Esophagus squamous epithelium (tissue), 5 donors: ENCODE data around the gene PGS1. TPM values are rescaled to one million over a fixed set of nuclear protein-coding genes. Genes with fewer than 3 reads are reported as not detected.
"Not testable (repeated sequence)": the region's sequence is repeated elsewhere in the genome, so short reads cannot be mapped to it uniquely, and the experiment has no call there.

ENCODE experiments used
- DNase-seq: peaks from one replicate; lab custom pipeline; 2025; lab: John Stamatoyannopoulos, UW
- H3K27ac ChIP-seq, 4 donors: fragments of 200-600 bp; sonication (generic); one replicate each; pipeline ENCODE4 v1.5.1; 2016 to 2019; ENCODE audit warnings: mild to moderate bottlenecking in 1 of 4
- H3K27me3 ChIP-seq, 4 donors: fragments of 200-600 bp; sonication (generic); 1 replicate in 3 of 4; 2 replicates in 1 of 4; pipeline versions ENCODE4 v1.5.1 to v1.6.0; 2017 to 2021; ENCODE audit warnings: antibody characterized with exemption in 1 of 4
- H3K36me3 ChIP-seq, 3 donors: fragments of 200-600 bp; sonication (generic); one replicate each; pipeline ENCODE4 v1.5.1; 2016 to 2019
- H3K4me1 ChIP-seq, 3 donors: fragments of 200-600 bp; sonication (generic); one replicate each; pipeline ENCODE4 v1.5.1; 2017 to 2019
- H3K4me3 ChIP-seq, 4 donors: fragments of 200-600 bp; sonication (generic); 1 replicate in 3 of 4; 2 replicates in 1 of 4; pipeline ENCODE4 v1.5.1; 2016 to 2019; ENCODE audit warnings: mild to moderate bottlenecking in 2 of 4, moderate library complexity in 1 of 4
- H3K9me3 ChIP-seq, 3 donors: fragments of 200-600 bp; sonication (generic); one replicate each; pipeline ENCODE4 v1.5.1; 2016 to 2019
- POLR2A ChIP-seq, 4 donors: fragments of 450-650 bp; IDR thresholded peaks; one replicate each; pipeline ENCODE4 v1.6.1; 2017; ENCODE audit warnings: antibody characterized with exemption in 4 of 4, mild to moderate bottlenecking in 4 of 4, moderate library complexity in 3 of 4
- WGBS, 2 donors: methylation state at CpG; one replicate each; pipeline ENCODE4 v1.1.5; 2018; 5-methylcytosine and 5-hydroxymethylcytosine counted together
- intact Hi-C: fragments of 100-400 bp; cut with DNase I; formaldehyde crosslinking; loops from one replicate; pipeline ENCODE4 v1.15.0; 2022
- total RNA-seq, 4 donors: library from RNA; depleted of rRNA; stranded (reverse); fragments of >200 nt; gene quantifications; one replicate each; pipeline ENCODE4 v1.1.0, GENCODE V29; 2016
- TF ChIP-seq, protein P1 (sequence below), 6 experiments: fragments of 450-650 bp in 4 of 6; fragments of 200-600 bp in 2 of 6; sonication (generic) in 2 of 6; IDR thresholded peaks; one replicate each; pipeline ENCODE4 v1.5.1; 2016 to 2019; ENCODE audit warnings: antibody characterized with exemption in 6 of 6, mild to moderate bottlenecking in 4 of 6, moderate library complexity in 4 of 6
- donor health status: DM: yes; HTN: yes; CAD: no.

PGS1 gene
- total RNA-seq, 4 donors from 2014 or later = 18.6 to 32.4 (median 23.0) TPM

- 78 to 81% methylated on average over 15 of the region's 34 CpGs for WGBS, 2 donors
- Histone ChIP-seq H3K9me3 (no peaks in the 10 kb centered on the region), H3K36me3 (no peaks in the 10 kb centered on the region), H3K4me1 (no peaks in the 10 kb centered on the region), H3K4me3 (no peak overlapping the region), H3K27ac (no peak overlapping the region), H3K27me3 (no peaks in the 10 kb centered on the region)
- intact Hi-C loops = no loop called here
- DNase-seq = no peak
- no peak for TF ChIP-seq POLR2A (IDR thresholded peaks at IDR 0.05)
- TF ChIP-seq, protein P1, sequence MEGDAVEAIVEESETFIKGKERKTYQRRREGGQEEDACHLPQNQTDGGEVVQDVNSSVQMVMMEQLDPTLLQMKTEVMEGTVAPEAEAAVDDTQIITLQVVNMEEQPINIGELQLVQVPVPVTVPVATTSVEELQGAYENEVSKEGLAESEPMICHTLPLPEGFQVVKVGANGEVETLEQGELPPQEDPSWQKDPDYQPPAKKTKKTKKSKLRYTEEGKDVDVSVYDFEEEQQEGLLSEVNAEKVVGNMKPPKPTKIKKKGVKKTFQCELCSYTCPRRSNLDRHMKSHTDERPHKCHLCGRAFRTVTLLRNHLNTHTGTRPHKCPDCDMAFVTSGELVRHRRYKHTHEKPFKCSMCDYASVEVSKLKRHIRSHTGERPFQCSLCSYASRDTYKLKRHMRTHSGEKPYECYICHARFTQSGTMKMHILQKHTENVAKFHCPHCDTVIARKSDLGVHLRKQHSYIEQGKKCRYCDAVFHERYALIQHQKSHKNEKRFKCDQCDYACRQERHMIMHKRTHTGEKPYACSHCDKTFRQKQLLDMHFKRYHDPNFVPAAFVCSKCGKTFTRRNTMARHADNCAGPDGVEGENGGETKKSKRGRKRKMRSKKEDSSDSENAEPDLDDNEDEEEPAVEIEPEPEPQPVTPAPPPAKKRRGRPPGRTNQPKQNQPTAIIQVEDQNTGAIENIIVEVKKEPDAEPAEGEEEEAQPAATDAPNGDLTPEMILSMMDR (IDR thresholded peaks at IDR 0.05) = no peak
Observed at GRCh38 chr17:78460951-78461798, 82.7 kb downstream of the PGS1 start.

- WGBS, 2 donors = 68 to 77% methylated on average over 4 to 6 of the region's 6 CpGs
- no peaks in the 10 kb centered on the region for H3K9me3 ChIP-seq
- no peak overlapping the region for H3K4me3 ChIP-seq
- H3K4me1 ChIP-seq = no peaks in the 10 kb centered on the region
- H3K27me3 ChIP-seq = no peaks in the 10 kb centered on the region
- no peaks in the 10 kb centered on the region for H3K36me3 ChIP-seq
- no peak for DNase-seq
- intact Hi-C loops = no loop called here
- H3K27ac ChIP-seq = no peak overlapping the region
- TF ChIP-seq, protein P1 (IDR thresholded peaks at IDR 0.05) = no peak
- no peak for TF ChIP-seq POLR2A (IDR thresholded peaks at IDR 0.05)
Observed at GRCh38 chr17:78461799-78462053, 83.3 kb downstream of the PGS1 start.

- no peaks in the 10 kb centered on the region for H3K4me1 ChIP-seq
- H3K4me3 ChIP-seq = no peak overlapping the region
- H3K27ac ChIP-seq = no peak overlapping the region
- H3K36me3 ChIP-seq = no peaks in the 10 kb centered on the region
- H3K27me3 ChIP-seq = no peaks in the 10 kb centered on the region
- intact Hi-C loops = no loop called here
- WGBS, 2 donors = 61 to 79% methylated on average over 2 to 4 of the region's 8 CpGs
- H3K9me3 ChIP-seq = no peaks in the 10 kb centered on the region
- no peak for TF ChIP-seq POLR2A (IDR thresholded peaks at IDR 0.05)
- TF ChIP-seq, protein P1 (IDR thresholded peaks at IDR 0.05) = no peak
- no peak for DNase-seq
Observed at GRCh38 chr17:78462148-78462547, 83.7 kb downstream of the PGS1 start.

- intact Hi-C loops, H3K4me1 ChIP-seq: not testable (repeated sequence)
- WGBS, 2 donors = 71 to 87% methylated on average over 11 to 15 of the region's 19 CpGs
Observed at GRCh38 chr17:78466109-78466785, 87.8 kb downstream of the PGS1 start.

DNA sequence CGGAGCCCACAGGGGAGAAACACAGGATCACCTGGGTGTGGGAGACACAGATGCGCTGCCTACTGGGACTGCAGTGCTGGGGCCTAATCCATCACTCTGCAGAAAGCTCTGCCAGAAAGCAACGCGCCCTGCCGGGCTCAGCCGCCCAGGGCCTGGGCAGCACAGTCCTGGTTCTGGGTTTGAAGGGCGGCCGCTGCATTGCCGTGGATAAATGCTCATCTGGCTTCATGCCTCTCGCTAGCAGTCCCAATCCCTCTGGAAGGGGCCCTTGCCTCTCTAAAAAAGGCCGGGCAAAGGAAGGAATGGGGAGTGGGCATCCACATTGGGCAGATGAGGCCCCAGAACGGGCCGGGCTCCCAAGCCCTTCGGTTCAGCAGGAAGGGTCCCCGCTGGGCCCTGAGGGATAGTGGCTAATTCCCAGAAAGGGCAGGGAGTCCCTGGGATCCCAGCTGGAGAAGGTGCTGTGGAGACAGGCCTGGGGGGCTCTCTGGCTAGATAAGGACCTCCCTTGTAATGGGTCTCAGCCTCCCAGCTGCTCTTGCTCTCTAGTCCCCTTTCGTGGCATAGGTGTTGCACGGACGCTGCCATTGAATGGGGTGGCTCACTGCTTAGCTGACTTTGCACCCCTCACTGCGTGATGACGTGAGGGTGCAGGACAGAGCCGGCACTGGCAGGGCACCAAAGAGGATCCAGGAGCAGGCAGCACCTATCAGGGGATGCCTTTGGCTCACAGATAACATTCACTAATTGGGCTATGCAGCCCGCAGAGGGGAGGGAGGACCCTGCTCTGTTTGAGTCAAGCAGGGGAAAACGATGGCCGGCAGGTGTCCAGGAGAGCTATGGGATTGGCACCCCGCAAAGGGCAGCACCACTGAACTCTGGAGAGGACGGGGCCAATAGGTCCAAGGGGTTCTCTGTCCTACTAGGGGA is 88.6 kb downstream of the PGS1 start:
- Histone ChIP-seq H3K4me1 (no peaks in the 10 kb centered on the region), H3K36me3 (no peaks in the 10 kb centered on the region), H3K4me3 (no peak overlapping the region), H3K27me3 (peaks cover 0 to 2% (median 0%) of the 10 kb centered on the region in 4 donors), H3K27ac (no peak overlapping the region), H3K9me3 (peaks cover 0 to 3% (median 0%) of the 10 kb centered on the region in 3 donors)
- intact Hi-C loops = no loop called here
- no peak for DNase-seq
- 86 to 94% methylated on average over 2 to 11 of the region's 26 CpGs for WGBS, 2 donors
- TF ChIP-seq, protein P1 (IDR thresholded peaks at IDR 0.05) = no peak
- no peak for TF ChIP-seq POLR2A (IDR thresholded peaks at IDR 0.05)

More at GRCh38 chr17:78466109-78466785, 87.8 kb downstream of the PGS1 start:
- not testable (repeated sequence) for H3K27me3 ChIP-seq, DNase-seq, H3K36me3 ChIP-seq, H3K9me3 ChIP-seq, H3K27ac ChIP-seq, H3K4me3 ChIP-seq
